Transverse colon (tissue), 3 donors: ENCODE data around the gene FBXO31.

Experiments
- POLR2A ChIP-seq: fragments of 450-650 bp; IDR thresholded peaks from one replicate; pipeline ENCODE4 v1.6.1; 2016; ENCODE audit warnings: antibody characterized with exemption, mild to moderate bottlenecking, moderate library complexity
- TF ChIP-seq, protein P1 (sequence below), 5 experiments: fragments of 200-600 bp in 3 of 5; fragments of 450-650 bp in 2 of 5; sonication (generic) in 3 of 5; IDR thresholded peaks; 1 replicate in 2 of 5; 2 replicates in 3 of 5; pipeline ENCODE4 v1.5.1; 2016 to 2017; ENCODE audit warnings: antibody characterized with exemption in 5 of 5, inconsistent platforms in 3 of 5, mild to moderate bottlenecking in 2 of 5, moderate library complexity in 1 of 5

DNA sequence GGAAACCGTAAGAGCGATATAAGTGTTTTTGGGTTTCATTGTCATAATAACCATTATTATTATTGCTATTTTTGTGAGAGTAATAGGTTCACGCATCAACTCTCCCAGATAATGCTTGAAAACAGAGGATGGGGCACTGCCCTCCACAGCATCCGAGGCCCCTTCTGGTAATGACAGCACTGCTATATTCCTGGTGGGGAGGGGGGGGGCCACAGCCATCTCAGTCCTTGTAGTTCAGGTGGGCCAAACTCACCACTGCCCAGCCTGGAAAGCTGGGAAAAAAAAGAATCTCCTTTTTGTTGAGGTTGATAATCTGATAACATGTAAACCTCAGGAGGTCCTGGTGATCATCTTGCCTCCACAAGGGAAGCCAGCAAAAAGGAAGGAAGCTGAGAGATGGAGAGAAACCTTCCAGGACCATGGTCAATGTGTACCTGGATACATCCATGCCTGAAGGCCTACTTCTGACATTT is 67.1 kb downstream of the FBXO31 start:
- TF ChIP-seq, protein P1, sequence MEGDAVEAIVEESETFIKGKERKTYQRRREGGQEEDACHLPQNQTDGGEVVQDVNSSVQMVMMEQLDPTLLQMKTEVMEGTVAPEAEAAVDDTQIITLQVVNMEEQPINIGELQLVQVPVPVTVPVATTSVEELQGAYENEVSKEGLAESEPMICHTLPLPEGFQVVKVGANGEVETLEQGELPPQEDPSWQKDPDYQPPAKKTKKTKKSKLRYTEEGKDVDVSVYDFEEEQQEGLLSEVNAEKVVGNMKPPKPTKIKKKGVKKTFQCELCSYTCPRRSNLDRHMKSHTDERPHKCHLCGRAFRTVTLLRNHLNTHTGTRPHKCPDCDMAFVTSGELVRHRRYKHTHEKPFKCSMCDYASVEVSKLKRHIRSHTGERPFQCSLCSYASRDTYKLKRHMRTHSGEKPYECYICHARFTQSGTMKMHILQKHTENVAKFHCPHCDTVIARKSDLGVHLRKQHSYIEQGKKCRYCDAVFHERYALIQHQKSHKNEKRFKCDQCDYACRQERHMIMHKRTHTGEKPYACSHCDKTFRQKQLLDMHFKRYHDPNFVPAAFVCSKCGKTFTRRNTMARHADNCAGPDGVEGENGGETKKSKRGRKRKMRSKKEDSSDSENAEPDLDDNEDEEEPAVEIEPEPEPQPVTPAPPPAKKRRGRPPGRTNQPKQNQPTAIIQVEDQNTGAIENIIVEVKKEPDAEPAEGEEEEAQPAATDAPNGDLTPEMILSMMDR (IDR thresholded peaks at IDR 0.05) = no peak
- no peak for TF ChIP-seq POLR2A
